ENCODE data around the gene TAX1BP1. TPM values are rescaled to one million over a fixed set of nuclear protein-coding genes. Genes with fewer than 3 reads are reported as not detected.

The TAX1BP1 gene
- total RNA-seq, 1 donor from 2014 or later = 88.6 TPM

DNA sequence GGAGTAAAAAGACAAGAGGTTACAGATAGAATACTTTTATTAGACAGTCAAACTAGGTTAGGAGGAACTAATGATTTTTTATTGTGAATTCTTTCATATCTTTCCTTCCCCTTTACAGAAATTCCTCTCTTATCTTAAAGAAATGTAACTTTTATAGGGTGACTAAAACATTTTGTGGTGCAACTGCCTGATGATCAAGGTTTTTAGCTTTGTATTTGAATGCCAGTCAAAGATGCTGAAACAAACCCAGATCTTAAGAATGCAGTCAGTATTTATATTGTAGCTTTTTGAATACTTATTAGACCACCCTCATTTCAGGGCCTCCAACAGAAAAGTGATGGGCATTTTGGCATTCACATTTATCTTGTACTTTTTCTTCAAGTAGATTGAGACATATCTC lies 27.4 kb downstream of the TAX1BP1 start:
- intact Hi-C loops (cut with micrococcal nuclease) = no loop called here
- Mint-ChIP-seq H3K4me1 (ENCODE audit: low read depth) (peaks cover 5% of the 10 kb centered on the region), H3K4me3 (no peak overlapping the region), H3K27me3 (ENCODE audit: insufficient read depth) (no peaks in the 10 kb centered on the region), H3K27ac (no peak overlapping the region), H3K36me3 (ENCODE audit: low read depth) (peaks cover 23% of the 10 kb centered on the region), H3K9me3 (no peaks in the 10 kb centered on the region)
- DNase-seq (ENCODE audit: low spot score) = no peak

DNA sequence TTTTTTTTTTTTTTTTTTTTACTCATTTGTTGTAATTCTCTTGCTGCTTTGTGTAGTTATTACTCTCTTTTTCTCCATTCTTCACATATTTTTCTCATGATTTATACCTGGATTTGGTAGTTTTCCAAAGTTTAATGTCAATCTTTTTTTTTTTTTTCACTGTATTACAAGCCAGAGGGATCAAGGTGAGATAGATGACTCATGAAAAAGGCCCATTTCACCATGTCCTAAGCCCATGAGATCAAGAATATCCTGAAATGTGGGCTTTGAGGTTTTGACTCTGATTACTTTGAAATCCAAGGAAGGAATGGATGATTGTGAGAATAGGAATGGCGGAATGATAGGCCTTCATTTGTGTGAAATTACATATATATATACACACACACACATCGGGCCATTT lies 31.1 kb downstream of the TAX1BP1 start:
- no peaks in the 10 kb centered on the region for H3K9me3 Mint-ChIP-seq
- DNase-seq (ENCODE audit: low spot score) = no peak
- H3K4me1 Mint-ChIP-seq (ENCODE audit: low read depth) = no peaks in the 10 kb centered on the region
- H3K27me3 Mint-ChIP-seq (ENCODE audit: insufficient read depth) = no peaks in the 10 kb centered on the region
- H3K36me3 Mint-ChIP-seq (ENCODE audit: low read depth) = peaks cover 18% of the 10 kb centered on the region
- H3K27ac Mint-ChIP-seq = no peak overlapping the region
- H3K4me3 Mint-ChIP-seq = no peak overlapping the region
- intact Hi-C loops (cut with micrococcal nuclease) = no loop called here

DNA sequence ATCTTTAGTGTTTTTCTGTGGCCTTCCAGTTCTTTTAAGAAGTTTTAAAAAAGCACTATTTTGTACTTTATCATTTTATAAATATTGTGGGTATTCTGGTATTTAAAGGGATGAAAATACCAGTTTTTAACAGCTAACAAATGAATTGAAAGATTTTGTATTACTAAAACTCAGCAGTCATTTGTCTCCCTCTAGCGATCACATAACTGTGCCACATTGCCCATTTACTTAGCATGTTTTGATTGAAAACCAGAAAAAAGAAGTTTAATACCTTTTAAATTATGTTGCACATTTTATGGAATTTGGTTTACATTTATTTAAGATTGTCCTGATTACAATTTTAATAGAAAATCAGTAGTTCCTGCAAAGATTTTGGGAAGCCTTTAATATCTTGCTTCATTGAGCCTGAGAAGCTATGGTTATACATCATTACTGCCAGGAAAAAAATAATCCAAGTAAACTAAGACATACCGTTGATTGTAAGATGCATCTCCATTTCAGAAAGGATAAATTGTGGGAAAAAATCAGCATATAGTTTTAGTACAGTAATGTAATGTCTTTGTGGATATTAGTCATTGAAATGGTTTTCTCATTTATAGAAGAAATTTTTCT lies 34.9 kb downstream of the TAX1BP1 start:
- Mint-ChIP-seq H3K4me3 (no peak overlapping the region), H3K36me3 (ENCODE audit: low read depth) (peaks cover 13% of the 10 kb centered on the region), H3K27ac (no peak overlapping the region), H3K27me3 (ENCODE audit: insufficient read depth) (no peaks in the 10 kb centered on the region), H3K4me1 (ENCODE audit: low read depth) (no peaks in the 10 kb centered on the region), H3K9me3 (no peaks in the 10 kb centered on the region)
- intact Hi-C loops (cut with micrococcal nuclease) = no loop called here
- DNase-seq (ENCODE audit: low spot score) = no peak

DNA sequence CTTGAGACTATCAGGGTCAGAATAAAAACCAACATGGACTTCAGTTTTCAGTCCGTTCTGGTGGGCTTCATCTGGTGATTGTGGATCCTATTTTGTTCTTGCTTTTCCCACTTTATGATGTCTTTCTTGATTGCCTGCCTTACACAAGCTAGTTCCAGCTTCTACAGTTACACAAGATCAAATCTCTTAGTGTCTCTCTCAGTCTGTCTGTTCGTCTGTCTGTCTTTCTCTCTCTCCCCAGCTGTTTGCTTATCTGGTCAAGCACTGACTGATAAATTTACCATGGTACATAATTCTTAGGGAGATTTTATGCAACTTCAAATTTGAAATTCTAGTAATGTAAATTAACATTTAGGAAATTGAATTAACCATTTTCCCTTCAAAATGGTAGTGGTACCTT lies 35.8 kb downstream of the TAX1BP1 start:
- intact Hi-C loops (cut with micrococcal nuclease) = no loop called here

DNA sequence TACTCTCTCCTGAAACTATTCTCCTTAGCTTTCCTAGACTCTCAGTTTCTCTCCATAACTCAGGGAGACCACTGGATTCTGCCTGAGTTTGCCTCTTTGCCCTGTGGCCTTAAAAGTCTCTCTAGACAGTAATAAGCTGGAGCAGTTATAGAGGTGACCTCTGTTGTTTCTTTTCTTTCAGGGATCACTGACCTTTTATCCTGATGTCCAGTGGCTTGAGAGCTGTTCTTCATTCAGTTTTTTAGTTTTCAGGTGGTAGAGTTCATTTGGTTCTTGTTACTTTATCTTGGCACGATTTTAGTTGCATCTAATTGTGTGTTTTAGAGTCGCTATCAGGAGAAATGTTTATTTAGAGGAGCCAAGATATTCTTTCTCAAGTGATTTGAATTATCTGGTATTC lies 37.7 kb downstream of the TAX1BP1 start:
- Mint-ChIP-seq H3K27ac (no peak overlapping the region), H3K4me3 (no peak overlapping the region), H3K4me1 (ENCODE audit: low read depth) (peaks cover 4% of the 10 kb centered on the region), H3K27me3 (ENCODE audit: insufficient read depth) (no peaks in the 10 kb centered on the region), H3K9me3 (no peaks in the 10 kb centered on the region), H3K36me3 (ENCODE audit: low read depth) (peaks cover 5% of the 10 kb centered on the region)
- no peak for DNase-seq (ENCODE audit: low spot score)
- intact Hi-C loops (cut with micrococcal nuclease) = loop anchor here (2.0 kb wide), 1 partner anchor 13 kb away; no protein-coding TSS in a partner anchor

More for the DNA sequence above, 35.8 kb downstream of the TAX1BP1 start:
- H3K36me3 Mint-ChIP-seq (ENCODE audit: low read depth) = peaks cover 14% of the 10 kb centered on the region
- no peaks in the 10 kb centered on the region for H3K9me3 Mint-ChIP-seq
- no peak for DNase-seq (ENCODE audit: low spot score)
- H3K4me3 Mint-ChIP-seq = no peak overlapping the region
- no peaks in the 10 kb centered on the region for H3K27me3 Mint-ChIP-seq (ENCODE audit: insufficient read depth)
- H3K27ac Mint-ChIP-seq = no peak overlapping the region
- no peaks in the 10 kb centered on the region for H3K4me1 Mint-ChIP-seq (ENCODE audit: low read depth)

DNA sequence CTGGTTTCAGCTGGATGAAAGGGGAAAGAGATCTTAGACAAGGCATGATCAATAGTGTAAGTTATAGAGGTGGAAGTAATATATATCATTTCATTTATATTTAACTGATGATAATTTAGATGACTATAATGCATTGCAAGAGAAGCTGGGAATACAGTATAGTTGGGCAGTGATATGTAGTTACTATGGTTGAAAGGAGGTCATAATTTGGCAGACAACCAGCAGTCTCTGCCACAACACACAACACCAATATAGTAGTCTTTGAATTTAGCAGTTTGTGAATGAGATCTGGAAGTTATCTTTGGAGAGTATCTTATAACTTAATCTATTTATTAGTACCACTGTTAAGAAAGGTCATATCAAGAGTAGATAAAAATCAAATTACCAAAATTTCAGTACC lies 39.9 kb downstream of the TAX1BP1 start:
- peaks cover 6% of the 10 kb centered on the region for H3K36me3 Mint-ChIP-seq (ENCODE audit: low read depth)
- no peak overlapping the region for H3K27ac Mint-ChIP-seq
- no peaks in the 10 kb centered on the region for H3K9me3 Mint-ChIP-seq
- no peak for DNase-seq (ENCODE audit: low spot score)
- H3K27me3 Mint-ChIP-seq (ENCODE audit: insufficient read depth) = no peaks in the 10 kb centered on the region
- intact Hi-C loops (cut with micrococcal nuclease) = loop anchor here (2.0 to 5.0 kb wide), 3 partner anchors 15 to 583 kb away; no protein-coding TSS in a partner anchor
- peaks cover 19% of the 10 kb centered on the region for H3K4me1 Mint-ChIP-seq (ENCODE audit: low read depth)
- H3K4me3 Mint-ChIP-seq = no peak overlapping the region

DNA sequence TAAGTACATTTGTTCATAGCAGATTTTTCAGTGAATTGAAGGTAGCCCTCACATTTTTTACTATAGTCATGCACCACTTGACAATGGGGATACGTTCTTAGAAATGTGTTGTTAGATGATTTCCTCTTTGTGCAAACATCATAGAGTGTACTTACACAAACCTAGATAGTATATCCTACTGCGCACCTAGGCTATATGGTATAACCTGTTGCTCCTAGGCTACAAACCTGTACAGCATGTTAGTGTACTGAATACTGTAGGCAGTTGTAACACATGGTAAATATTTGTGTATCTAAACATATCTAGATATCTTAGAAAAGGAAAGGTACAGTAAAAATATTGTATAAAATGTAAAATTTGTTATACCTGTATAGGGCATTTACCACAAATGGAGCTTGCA lies 41.2 kb downstream of the TAX1BP1 start:
- Mint-ChIP-seq H3K27me3 (ENCODE audit: insufficient read depth) (no peaks in the 10 kb centered on the region), H3K4me3 (no peak overlapping the region), H3K36me3 (ENCODE audit: low read depth) (peaks cover 9% of the 10 kb centered on the region), H3K9me3 (no peaks in the 10 kb centered on the region), H3K4me1 (ENCODE audit: low read depth) (peaks cover 19% of the 10 kb centered on the region), H3K27ac (no peak overlapping the region)
- DNase-seq (ENCODE audit: low spot score) = no peak
- intact Hi-C loops (cut with micrococcal nuclease) = loop anchor here (5.0 kb wide), 2 partner anchors 241 to 584 kb away; no protein-coding TSS in a partner anchor

DNA sequence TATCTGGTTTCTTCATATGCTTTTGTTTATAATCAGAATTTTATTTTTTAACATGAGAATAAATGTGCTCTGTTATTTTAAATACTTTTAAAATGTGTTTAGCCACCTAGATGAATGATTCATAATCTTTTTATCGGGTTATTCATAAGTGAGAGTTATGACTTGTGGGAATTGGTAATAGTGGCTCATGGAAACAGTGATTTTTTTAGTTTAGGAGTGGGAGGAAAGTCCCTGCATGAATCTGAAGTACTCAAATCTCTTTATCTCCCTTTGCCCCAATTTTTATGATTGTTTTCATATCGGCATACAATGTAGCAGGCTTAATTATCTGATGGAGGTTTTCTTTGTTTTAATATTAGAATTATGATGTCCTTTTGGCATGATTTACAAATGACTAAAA lies 42.9 kb downstream of the TAX1BP1 start:
- intact Hi-C loops (cut with micrococcal nuclease) = loop anchor here (1.0 to 5.0 kb wide), 5 partner anchors 118 to 586 kb away; no protein-coding TSS in a partner anchor

DNA sequence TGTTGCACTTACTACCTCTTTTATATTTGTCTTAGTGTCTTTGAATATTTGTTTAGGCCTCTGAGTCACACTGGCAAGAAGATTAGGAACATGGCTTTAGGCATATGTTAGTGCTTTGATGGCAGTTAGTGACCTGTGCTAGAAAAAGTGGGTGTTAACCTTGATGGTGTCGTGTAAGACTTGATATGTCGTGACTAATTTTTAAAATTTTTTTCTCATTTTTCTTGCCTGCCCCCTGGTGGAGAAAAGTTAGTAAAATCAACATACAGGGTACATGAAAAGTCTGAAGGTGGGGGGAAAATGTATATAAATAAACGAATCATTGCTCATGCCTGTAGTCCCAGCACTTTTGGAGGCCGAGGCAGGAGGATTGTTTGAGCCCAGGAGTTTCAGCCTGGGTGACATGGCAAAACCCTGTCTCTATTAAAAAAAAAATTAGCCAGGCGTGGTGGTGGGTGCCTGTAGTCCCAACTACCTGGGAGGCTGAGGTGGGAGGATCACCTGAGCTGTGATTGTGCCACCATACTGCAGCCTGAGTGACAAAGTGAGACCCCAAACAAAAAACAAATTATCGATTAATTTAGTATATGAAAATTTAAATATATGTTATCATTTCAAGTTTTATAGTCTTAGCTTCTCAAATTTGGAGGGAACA lies 44.6 kb downstream of the TAX1BP1 start:
- H3K27me3 Mint-ChIP-seq (ENCODE audit: insufficient read depth) = no peaks in the 10 kb centered on the region
- DNase-seq (ENCODE audit: low spot score) = peak; percentile 2
- peaks cover 26% of the 10 kb centered on the region for H3K36me3 Mint-ChIP-seq (ENCODE audit: low read depth)
- peak overlapping the region; percentile 20 for H3K27ac Mint-ChIP-seq
- no peaks in the 10 kb centered on the region for H3K9me3 Mint-ChIP-seq
- H3K4me3 Mint-ChIP-seq = no peak overlapping the region
- intact Hi-C loops (cut with micrococcal nuclease) = loop anchor here (1.0 to 5.0 kb wide), 5 partner anchors 44 to 587 kb away; partner anchors contain the start of gene TAX1BP1
- H3K4me1 Mint-ChIP-seq (ENCODE audit: low read depth) = peaks cover 24% of the 10 kb centered on the region

More for the DNA sequence above, 42.9 kb downstream of the TAX1BP1 start:
- Mint-ChIP-seq H3K4me3 (no peak overlapping the region), H3K4me1 (ENCODE audit: low read depth) (peaks cover 23% of the 10 kb centered on the region), H3K9me3 (no peaks in the 10 kb centered on the region), H3K27me3 (ENCODE audit: insufficient read depth) (no peaks in the 10 kb centered on the region), H3K36me3 (ENCODE audit: low read depth) (peaks cover 19% of the 10 kb centered on the region), H3K27ac (no peak overlapping the region)
- DNase-seq (ENCODE audit: low spot score) = no peak

DNA sequence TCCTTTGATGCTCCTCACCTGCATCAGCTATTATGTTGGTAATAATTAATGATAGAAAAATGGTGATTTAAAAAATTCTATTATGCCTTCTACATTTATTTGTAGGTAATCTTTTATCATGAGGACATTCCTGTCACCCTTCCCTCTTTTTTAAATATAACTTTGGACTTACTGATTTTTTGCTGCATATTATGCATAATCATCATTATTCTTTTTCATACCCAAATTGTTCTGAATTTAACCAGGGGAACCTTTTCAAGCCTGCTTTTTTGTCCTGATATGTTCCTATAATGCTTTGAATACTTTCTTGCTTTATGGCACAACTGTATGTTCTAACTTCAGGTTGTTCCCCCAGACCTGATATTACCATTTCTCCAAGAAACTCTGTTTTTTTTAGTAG lies 48.5 kb downstream of the TAX1BP1 start:
- DNase-seq (ENCODE audit: low spot score) = no peak
- Mint-ChIP-seq H3K27ac (no peak overlapping the region), H3K9me3 (no peaks in the 10 kb centered on the region), H3K27me3 (ENCODE audit: insufficient read depth) (no peaks in the 10 kb centered on the region), H3K4me1 (ENCODE audit: low read depth) (peaks cover 12% of the 10 kb centered on the region), H3K4me3 (no peak overlapping the region), H3K36me3 (ENCODE audit: low read depth) (peaks cover 37% of the 10 kb centered on the region)
- intact Hi-C loops (cut with micrococcal nuclease) = no loop called here

DNA sequence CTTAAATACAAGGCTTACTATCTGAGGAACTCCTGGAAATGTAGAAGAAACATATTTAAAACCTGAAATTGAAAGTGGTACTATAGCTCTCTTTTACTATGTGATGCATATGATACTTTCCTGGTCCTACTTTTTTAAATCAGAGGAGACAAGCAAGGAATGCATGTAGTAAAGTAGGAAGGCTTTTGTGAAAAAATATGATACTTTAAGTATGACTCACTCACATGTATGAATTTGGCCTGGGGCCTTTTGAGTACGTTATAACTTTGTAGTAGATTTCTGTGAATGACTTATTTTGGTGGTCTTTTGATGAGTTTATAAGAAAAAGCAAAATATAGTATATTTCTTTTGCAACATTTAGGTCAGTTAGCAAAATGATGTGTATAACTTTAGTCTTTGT lies 53.8 kb downstream of the TAX1BP1 start:
- Mint-ChIP-seq H3K27me3 (ENCODE audit: insufficient read depth) (no peaks in the 10 kb centered on the region), H3K9me3 (no peaks in the 10 kb centered on the region), H3K4me1 (ENCODE audit: low read depth) (peaks cover 6% of the 10 kb centered on the region), H3K27ac (no peak overlapping the region), H3K4me3 (no peak overlapping the region), H3K36me3 (ENCODE audit: low read depth) (peaks cover 28% of the 10 kb centered on the region)
- DNase-seq (ENCODE audit: low spot score) = no peak
- intact Hi-C loops (cut with micrococcal nuclease) = no loop called here

DNA sequence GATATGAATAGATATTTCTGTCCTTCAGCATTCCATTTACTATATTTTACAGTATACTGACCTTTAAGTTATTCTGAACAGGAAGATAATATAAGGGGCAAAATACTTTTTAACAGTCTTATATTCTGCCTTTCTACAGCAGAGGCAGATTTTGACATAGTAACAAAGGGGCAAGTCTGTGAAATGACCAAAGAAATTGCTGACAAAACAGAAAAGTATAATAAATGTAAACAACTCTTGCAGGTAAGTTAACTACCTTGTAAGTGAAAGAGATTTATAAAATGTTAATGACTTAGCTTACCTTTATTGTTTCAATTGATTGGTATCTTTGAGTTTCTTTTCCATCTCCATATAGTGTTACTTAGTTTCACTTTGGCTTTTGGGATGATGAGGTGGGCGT lies 56.0 kb downstream of the TAX1BP1 start:
- Mint-ChIP-seq H3K36me3 (ENCODE audit: low read depth) (peaks cover 30% of the 10 kb centered on the region), H3K4me1 (ENCODE audit: low read depth) (peaks cover 6% of the 10 kb centered on the region), H3K9me3 (no peaks in the 10 kb centered on the region), H3K27ac (no peak overlapping the region), H3K27me3 (ENCODE audit: insufficient read depth) (no peaks in the 10 kb centered on the region), H3K4me3 (no peak overlapping the region)
- intact Hi-C loops (cut with micrococcal nuclease) = no loop called here
- DNase-seq (ENCODE audit: low spot score) = no peak

DNA sequence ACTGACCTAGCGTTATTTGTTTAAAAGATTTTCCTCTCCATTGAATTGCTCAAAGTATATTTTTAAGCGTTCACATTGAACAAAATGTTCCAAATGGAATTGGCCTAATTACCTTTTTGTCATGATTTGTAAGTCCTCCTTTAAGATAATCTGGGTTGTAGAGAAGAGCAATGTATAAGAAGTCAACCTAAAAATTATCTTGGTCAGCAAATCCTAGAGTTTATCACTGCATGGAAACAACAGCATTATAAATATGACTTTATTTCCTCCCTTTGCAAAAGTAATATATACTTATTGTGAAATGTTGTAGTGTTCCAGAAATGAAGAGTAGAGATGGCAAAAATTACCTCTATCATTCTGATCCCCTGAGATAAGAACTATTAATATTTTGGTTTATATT lies 59.2 kb downstream of the TAX1BP1 start:
- H3K27me3 Mint-ChIP-seq (ENCODE audit: insufficient read depth) = no peaks in the 10 kb centered on the region
- no peaks in the 10 kb centered on the region for H3K9me3 Mint-ChIP-seq
- no peak overlapping the region for H3K4me3 Mint-ChIP-seq
- intact Hi-C loops (cut with micrococcal nuclease) = no loop called here
- H3K27ac Mint-ChIP-seq = no peak overlapping the region
- peaks cover 6% of the 10 kb centered on the region for H3K4me1 Mint-ChIP-seq (ENCODE audit: low read depth)
- H3K36me3 Mint-ChIP-seq (ENCODE audit: low read depth) = peaks cover 28% of the 10 kb centered on the region
- DNase-seq (ENCODE audit: low spot score) = no peak

Data from activated T-helper 1 cell treated with anti-CD3 and anti-CD28 coated beads, Interleukin-12 subunit alpha, Interleukin-12 subunit beta, Interleukin-2, Interleukin-4 antibody, amounts not matched to agents 30 ng/mL and 10 ng/mL and 1 ng/mL, durations not matched to agents 14 hours and 24 hours and 36 hours (primary cell).